Psoas muscle (tissue), 8 donors: ENCODE results near the gene REC114. TPM values are rescaled to one million over a fixed set of nuclear protein-coding genes. Genes with fewer than 3 reads are reported as not detected.

Experiments used
- ATAC-seq, 4 donors: fragments of 200-7000 bp; cut with Tn5 transposase; one replicate each; pipeline ENCODE4 v1.9.1; 2020; ENCODE audit warnings: moderate library complexity in 3 of 4, mild to moderate bottlenecking in 2 of 4
- DNase-seq, 2 donors: peaks; one replicate each; pipeline ENCODE4 v3.0.0-alpha.2; 2020
- H3K27ac ChIP-seq: fragments of 200-600 bp; one replicate; pipeline ENCODE4 v1.8.0; 2022
- H3K27me3 ChIP-seq, 3 donors: fragments of 200-600 bp in 1 of 3; one replicate each; pipeline versions ENCODE4 v1.6.1 to v1.8.0; 2013 to 2022; ENCODE audit warnings: low read length in 2 of 3, mild to moderate bottlenecking in 2 of 3, moderate library complexity in 1 of 3; ENCODE audit not compliant: insufficient read depth in 3 of 3
- H3K36me3 ChIP-seq, 2 donors: fragments of 200-600 bp in 1 of 2; one replicate each; pipeline versions ENCODE4 v1.6.1 to v1.8.0; 2013 to 2022; ENCODE audit warnings: low read depth in 1 of 2, mild to moderate bottlenecking in 1 of 2, moderate library complexity in 1 of 2; ENCODE audit not compliant: insufficient read depth in 1 of 2
- H3K4me1 ChIP-seq: fragments of 200-600 bp; one replicate; pipeline ENCODE4 v1.8.0; 2022
- H3K4me3 ChIP-seq: fragments of 200-600 bp; one replicate; pipeline ENCODE4 v1.8.0; 2022; ENCODE audit warnings: mild to moderate bottlenecking
- H3K9me3 ChIP-seq: fragments of 200-600 bp; one replicate; pipeline ENCODE4 v1.8.0; 2022
- CTCF ChIP-seq: fragments of 200-600 bp; IDR thresholded peaks from one replicate; pipeline ENCODE4 v1.8.0; 2022; ENCODE audit warnings: antibody characterized with exemption
- WGBS, 3 donors: extraction: QIAGEN DNeasy Blood & Tissue Kit; methylation state at CpG; one replicate each; pipeline versions ENCODE4 v1.1.6 to v1.1.7; 2013; 5-methylcytosine and 5-hydroxymethylcytosine counted together
- intact Hi-C, 2 donors: fragments of 100-400 bp; cut with DNase I; formaldehyde crosslinking; loops; one replicate each; pipeline versions ENCODE4 v1.11.0 to v1.14.2; 2022
- polyA plus RNA-seq, 3 donors: library from polyadenylated mRNA; stranded (reverse); fragments of 200-250 nt; gene quantifications; one replicate each; pipeline ENCODE4 v1.2.3, GENCODE V29; 2013
- total RNA-seq, 4 donors: library from RNA; stranded (reverse); fragmentation: NEBNext Ultra II Directional in 2 of 4; extraction: Animal tissue kit (Norgen Biotek cat#: 25700) in 2 of 4; gene quantifications; one replicate each; pipeline versions ENCODE4 v1.2.1 to v1.2.4, GENCODE V29; 2021 to 2023
- donor health status: healthy with polysubstance abuse.
- donor health status: DM: no; HTN: no; CAD: no; lungs with moderate emphysema.
- donor health status: Bipolar disorder and iron deficiency.
- donor health status: healthy.
- donor health status: DM: yes; HTN: yes; CAD: no.
- donor health status: DM: no; HTN: no; CAD: no.
- donor health status: DM: no; HTN: no; CAD: no.
- donor health status: DM: yes; HTN: yes; CAD: no.

REC114 gene
- total and polyA plus RNA-seq, 7 donors = not detected

DNA sequence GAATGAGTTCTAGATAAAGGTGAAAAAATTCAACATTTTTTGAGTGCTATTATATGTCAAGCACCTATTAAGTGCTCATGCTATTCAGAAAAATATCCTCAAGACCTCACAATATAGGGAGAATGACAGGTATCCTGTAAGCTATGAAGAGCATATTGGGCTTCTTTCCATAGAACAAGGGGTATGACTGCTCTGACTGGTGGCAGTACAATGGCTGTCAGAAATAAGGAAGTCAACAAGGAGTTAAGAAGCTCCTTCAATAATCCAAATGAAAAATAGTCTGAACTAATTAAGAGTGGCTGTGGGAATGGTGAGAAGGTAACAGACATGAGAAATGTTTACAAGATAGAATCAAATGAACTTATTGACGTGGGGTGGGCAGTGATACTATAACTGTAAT lies 165.5 kb downstream of the REC114 start:
- Histone ChIP-seq H3K9me3 (no peaks in the 10 kb centered on the region), H3K36me3 (no peaks in the 10 kb centered on the region), H3K27ac (no peak overlapping the region), H3K4me3 (no peak overlapping the region), H3K27me3 (no peaks in the 10 kb centered on the region), H3K4me1 (peaks cover 56% of the 10 kb centered on the region)
- DNase-seq (no peak), ATAC-seq (no peak)
- TF ChIP-seq CTCF = no peak
- intact Hi-C loops = no loop called here
- 73 to 79% (median 78%) methylated on average over 1 of the region's 1 CpG for WGBS, 3 donors

- intact Hi-C loops = no loop called here
- no peak overlapping the region for H3K4me3 ChIP-seq
- H3K27ac ChIP-seq = no peak overlapping the region
- DNase-seq (no peak), ATAC-seq (no peak)
- peaks cover 51% of the 10 kb centered on the region for H3K4me1 ChIP-seq
- no peaks in the 10 kb centered on the region for H3K9me3 ChIP-seq
- no peak for TF ChIP-seq CTCF
- 65 to 76% (median 69%) methylated on average over 2 of the region's 2 CpGs for whole genome bisulfite sequencing, 3 donors
- no peaks in the 10 kb centered on the region for H3K36me3 ChIP-seq
- H3K27me3 ChIP-seq = no peaks in the 10 kb centered on the region
Measured at GRCh38 chr15:73608941-73609340, 166.0 kb downstream of the REC114 start.

Other genes starting within 250 kb of the REC114 start
- gene HCN4, start 74.2 kb upstream of the REC114 start, total RNA-seq = not detected
- not detected for gene HCN4, start 74.2 kb upstream of the REC114 start, polyA plus RNA-seq
- gene NPTN, start 190.2 kb downstream of the REC114 start, total RNA-seq = 10 to 100 TPM; 28.8 to 40.8 (median 32.6) TPM
- gene NPTN, start 190.2 kb downstream of the REC114 start, polyA plus RNA-seq = 10 to 100 TPM; 26.3 to 41.1 (median 32.1) TPM
- 1 to 10 TPM; 7.5 to 8.9 (median 8.9) TPM for gene CD276, start 241.2 kb downstream of the REC114 start, total RNA-seq
- gene CD276, start 241.2 kb downstream of the REC114 start, polyA plus RNA-seq = 10 to 100 TPM in 1 of 3 donors, 1 to 10 TPM in 2; 7.3 to 15.0 (median 7.7) TPM